Stimulated activated CD8-positive, alpha-beta memory T cell treated with anti-CD3 and anti-CD28 coated beads, Interleukin-4, amount 100 ng/mL, for 1 hour (primary cell): ENCODE measurements around the gene ZFR2.

Source experiments
- DNase-seq, 2 donors: peaks; one replicate each; pipeline ENCODE4 v3.0.0-alpha.2; 2020; ENCODE audit warnings: low read depth in 2 of 2, low spot score in 1 of 2

The ZFR2 gene

DNA sequence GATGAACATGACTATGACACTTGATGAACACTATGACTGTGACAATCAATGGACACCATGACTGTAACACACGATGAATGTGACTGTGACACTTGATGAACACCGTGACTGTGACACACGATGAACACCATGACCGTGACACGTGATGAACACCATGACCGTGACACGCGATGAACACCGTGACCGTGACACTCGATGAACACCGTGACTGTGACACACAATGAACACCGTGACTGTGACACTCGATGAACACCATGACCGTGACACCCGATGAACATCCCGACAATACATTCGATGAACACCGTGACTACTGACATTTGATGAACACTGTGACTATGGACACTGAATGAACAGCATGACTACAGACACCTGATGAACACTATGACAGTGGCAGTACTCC lies 30.9 kb downstream of the ZFR2 start:
- no peak for DNase-seq

DNA sequence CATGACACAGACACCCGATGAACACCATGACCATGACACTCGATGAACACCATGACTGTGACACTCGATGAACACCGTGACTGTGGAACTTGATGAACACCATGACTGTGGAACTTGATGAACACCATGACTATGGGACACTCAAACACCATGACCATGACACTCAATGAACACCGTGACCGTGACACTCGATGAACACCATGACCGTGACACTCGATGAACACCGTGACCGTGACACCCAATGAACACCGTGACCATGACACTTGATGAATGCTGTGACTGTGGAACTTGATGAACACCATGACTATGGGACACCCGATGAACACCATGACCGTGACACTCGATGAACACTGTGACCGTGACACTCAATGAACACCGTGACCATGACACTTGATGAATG lies 31.5 kb downstream of the ZFR2 start:
- no peak for DNase-seq

GRCh38 chr19:3836887-3837286 lies 32.0 kb downstream of the ZFR2 start:
- no peak for DNase-seq

- DNase-seq: no peak
Measured at GRCh38 chr19:3835055-3835435, 33.8 kb downstream of the ZFR2 start.

DNA sequence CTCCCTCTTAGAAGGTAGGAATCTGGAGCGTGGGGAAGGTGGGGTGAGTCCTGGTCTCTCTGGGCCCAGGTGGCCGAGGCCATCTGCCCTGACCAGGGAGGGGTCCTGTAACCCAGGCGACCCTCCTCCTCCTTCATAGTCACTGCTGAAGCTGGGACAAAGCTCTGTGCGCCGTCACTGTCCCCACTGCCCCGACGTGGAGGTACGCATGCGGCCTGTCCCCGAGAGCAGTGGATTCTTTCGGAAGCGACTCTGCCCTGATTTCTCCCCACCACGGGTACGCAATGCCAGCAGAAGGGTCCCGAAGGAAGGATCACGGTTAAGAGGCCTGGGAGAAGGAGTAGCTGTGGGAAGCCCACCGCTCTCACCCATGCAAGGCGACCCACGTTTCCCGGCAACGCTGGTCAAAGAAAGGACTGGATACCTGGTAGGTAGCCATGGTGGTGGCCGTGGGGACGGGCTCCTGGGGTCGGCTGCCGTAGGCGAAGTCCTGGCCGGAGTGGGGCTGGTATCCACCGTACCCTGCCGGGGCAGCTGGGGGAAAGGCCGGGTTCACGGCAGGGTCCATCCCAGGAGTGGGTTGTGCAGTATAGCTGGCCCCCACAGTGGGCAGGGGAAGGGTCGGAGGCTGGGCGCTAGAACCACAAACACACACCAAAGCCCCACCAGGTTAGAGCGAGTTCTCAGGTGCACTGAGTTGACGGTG lies 34.3 kb downstream of the ZFR2 start:
- no peak for DNase-seq

DNA sequence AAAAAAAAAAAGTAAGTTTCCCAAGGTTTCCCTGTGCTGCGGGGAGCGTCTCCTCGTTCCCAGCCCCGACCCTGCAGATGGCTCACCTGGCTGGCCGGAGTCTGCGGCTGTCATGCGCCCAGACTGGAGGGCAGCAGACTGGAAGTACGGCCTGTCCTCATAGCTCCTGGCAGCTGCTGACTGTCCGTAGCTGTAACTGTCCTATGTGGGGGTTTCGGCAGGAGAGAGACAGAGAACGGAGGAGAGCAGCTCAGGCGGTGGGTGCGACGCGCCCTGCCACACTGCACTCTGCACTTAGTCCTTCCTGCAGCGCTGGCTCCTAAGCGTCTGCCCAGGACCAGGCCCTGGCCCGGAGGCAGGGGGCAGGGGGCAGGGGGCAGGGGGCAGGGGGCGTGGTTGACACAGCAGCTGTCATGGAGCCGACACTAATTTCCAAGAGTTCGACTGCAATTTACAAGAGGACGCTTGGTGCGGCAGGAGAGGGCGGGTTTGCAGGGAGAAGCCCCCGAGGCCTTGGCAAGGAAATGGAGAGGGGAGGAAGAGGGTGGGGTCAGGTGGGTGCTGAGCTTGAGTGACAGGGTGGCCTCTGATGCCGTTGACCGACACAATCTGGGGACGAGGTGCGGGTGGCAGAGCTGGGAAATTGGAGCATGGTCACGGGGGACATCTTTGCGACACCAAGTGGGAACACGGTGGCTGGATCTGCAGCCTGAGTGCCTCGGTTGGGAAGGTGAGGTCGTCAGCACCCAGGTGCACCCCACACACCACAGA lies 35.1 kb downstream of the ZFR2 start:
- DNase-seq: no peak

DNA sequence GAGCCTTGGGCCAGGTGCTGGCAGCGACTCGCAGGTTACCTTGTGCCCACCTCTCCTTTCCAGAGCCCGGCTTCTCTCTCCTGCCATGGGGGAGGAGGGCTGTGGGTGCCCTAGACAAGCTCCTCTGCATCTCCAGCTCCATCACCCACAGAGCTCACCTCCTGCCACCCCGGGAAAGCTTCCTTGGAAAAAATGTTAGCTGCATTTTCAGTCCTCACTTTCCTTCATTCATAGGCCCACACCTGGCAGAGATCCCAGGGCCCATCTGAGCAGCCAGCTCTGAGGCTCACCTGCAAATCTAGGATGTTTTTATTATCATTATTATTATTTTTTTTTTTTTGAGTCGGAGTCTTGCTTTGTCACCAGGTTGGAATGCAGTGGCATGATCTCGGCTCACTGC lies 36.8 kb downstream of the ZFR2 start:
- no peak for DNase-seq

GRCh38 chr19:3831601-3832000 lies 37.2 kb downstream of the ZFR2 start:
- no peak for DNase-seq

GRCh38 chr19:3830621-3831589 lies 37.9 kb downstream of the ZFR2 start:
- no peak for DNase-seq

DNA sequence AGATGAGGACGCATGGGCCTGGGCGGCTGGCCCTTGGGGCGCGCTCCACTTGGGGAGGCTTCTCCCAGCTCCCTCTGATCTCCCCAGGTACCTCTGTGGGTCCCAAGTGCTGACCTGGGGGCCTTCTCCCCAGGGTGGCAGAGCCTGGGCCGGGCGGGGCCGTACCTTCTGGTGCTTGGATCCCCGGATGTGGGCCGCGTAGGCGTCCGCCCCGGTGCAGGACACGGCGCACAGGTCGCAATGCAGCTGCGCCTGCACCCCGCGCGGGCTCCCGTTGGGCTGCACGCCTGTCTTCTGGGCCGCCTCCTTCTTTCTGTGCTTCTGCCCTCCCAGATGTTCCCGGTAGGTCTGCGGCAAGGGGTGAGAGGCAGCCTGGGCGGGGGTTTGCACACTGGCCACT lies 41.5 kb downstream of the ZFR2 start:
- DNase-seq: no peak

- no peak for DNase-seq
Measured at GRCh38 chr19:3826163-3826562, 42.7 kb downstream of the ZFR2 start.

DNA sequence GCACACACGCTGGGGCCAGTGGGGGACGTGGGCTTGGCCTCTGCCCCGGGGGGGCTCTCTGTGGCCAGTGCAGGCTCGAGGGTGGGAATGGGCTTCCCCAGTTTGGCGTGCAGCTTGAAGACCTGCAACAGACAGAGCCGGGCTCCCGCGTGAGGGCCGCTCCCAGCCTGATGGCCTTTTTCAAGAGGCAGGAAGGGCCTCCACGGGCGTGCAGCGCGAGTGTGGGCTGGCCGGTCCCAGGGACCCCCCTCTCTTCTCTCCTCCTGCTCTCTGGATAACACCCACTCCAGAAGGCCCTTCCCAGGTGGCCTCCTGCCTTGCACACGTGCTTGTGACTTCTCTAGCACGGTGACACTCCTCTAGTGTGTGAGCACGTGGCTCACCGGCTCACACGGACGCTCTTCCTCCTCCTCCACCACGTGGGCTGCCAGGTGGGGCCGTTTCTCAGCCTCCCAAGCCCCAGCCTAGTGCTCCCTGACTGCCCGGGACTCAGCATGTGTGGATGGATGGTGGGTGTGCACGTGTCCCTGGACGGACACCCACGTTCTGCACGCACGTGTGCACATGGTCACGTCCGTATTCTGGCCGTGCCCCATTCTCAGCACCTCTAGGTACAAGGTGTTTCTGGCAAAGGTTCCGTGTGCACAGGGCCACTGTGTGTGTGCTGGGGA lies 43.4 kb downstream of the ZFR2 start:
- no peak for DNase-seq

DNA sequence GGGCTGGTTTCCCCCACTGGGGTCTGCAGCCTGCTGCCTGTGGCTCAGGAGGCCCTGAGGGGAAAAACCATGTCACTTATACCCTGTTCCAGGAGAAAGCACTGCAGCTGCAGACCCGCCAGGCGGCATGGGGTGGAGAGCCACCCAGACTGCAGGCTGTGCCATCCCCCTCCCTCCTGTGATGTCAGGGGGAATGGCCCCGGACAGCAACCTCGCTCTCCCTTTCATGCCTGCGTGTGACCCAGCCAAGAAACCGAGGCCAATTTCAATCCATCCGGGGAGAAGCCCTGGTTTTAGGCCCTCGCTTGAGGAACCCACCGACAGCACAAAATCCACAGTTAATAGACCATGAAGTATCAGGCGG lies 45.5 kb downstream of the ZFR2 start:
- DNase-seq: no peak

DNA sequence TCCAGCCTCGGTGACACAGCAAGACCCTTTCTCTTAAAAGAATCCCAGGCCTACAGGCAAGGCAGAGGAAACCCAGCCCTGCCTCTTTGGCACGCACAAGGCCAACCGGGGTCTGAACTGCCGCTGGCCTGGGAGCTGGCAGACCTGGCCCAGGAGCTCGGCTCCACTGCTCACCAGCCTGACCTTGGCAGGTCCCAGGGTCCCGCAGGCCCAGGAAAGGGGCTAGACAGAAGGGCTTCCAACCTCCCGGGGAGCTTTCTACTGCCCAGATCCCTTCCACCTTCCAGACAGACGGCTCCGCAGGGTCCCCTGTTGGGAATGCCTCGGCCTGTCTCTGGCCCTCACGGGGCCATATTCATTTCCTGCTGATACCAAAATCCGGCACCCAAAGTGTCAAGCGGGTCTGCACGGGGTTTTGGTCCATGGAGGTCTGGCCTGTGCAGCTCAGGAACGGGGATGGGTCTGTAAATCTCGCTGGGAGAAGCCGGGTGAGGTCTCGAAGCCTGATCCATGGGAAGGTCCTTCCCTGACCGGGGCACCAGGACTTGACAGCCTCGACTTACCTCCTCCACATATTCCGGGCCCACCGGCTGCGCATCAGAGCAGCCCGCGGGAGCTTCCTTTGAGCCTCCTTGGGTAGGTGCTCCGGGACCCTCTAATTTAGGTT lies 46.0 kb downstream of the ZFR2 start:
- DNase-seq: no peak

GRCh38 chr19:3821857-3822364 lies 46.9 kb downstream of the ZFR2 start:
- DNase-seq: peak; percentile 76 to 90

- no peak for DNase-seq
Measured at GRCh38 chr19:3821156-3821555, 47.7 kb downstream of the ZFR2 start.

GRCh38 chr19:3819989-3820388 lies 48.8 kb downstream of the ZFR2 start:
- no peak for DNase-seq

GRCh38 chr19:3818918-3819317 lies 49.9 kb downstream of the ZFR2 start:
- no peak for DNase-seq

GRCh38 chr19:3818466-3818865 lies 50.4 kb downstream of the ZFR2 start:
- no peak for DNase-seq

DNA sequence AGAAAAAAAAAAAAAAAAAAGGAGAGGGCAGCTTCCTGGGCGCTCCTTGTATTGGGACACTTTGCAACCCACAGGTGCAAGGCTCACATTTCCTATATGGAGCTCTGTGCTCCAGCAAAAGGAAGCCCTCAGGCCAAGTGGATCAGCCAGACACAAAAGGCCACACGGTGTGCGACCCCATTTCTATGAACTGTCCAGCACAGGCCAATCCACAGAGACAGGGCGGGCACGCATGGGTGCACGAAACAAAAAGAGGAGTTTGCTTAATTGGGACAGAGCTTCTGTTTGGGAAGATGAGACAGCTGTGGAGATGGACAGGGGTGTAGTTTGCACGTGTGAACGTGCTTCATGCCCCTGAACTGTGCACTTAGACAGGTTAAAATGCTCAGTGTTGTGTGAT lies 51.1 kb downstream of the ZFR2 start:
- no peak for DNase-seq
